Right lung (tissue), 5 donors: ENCODE results near the gene GABRR3. TPM values are rescaled to one million over a fixed set of nuclear protein-coding genes. Genes with fewer than 3 reads are reported as not detected.
A peak's percentile ranks its signal among the peaks of the same experiment; 100 is the strongest.

Experiments
- DNase-seq, 2 donors: peaks; one replicate each; pipeline ENCODE4 v3.0.0-alpha.2; 2013
- polyA plus RNA-seq, 5 donors: library from polyadenylated mRNA; unstranded; fragments of 120-200 nt; gene quantifications; one replicate each; pipeline versions ENCODE4 v1.2.1 to v1.2.3, GENCODE V29; 2013; ENCODE audit warnings: inconsistent platforms in 1 of 5, low replicate concordance in 1 of 5; ENCODE audit not compliant: insufficient read length in 5 of 5, insufficient read depth in 1 of 5

GABRR3 gene
- polyA plus RNA-seq, 5 donors = 0.04 TPM; not detected in 4

DNA sequence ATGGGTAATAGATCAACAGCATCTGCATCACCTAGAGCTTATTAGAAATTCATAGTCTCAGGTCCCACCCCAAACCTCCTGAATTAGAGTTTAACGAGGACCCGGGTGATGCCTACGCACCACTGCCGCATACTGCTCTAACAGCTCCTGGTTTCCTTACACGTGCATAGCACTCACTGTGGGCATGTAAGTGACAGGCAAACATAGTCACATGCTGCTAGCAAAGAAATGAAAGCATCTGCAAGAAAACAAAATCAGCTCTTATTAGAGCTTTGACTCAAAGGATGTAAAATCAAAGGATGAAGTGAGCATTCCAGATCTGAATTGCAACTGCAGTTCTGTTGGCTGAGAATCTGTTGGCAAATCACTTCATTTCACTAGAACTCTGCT, 43.8 kb downstream of the GABRR3 start:
- DNase-seq = no peak

DNA sequence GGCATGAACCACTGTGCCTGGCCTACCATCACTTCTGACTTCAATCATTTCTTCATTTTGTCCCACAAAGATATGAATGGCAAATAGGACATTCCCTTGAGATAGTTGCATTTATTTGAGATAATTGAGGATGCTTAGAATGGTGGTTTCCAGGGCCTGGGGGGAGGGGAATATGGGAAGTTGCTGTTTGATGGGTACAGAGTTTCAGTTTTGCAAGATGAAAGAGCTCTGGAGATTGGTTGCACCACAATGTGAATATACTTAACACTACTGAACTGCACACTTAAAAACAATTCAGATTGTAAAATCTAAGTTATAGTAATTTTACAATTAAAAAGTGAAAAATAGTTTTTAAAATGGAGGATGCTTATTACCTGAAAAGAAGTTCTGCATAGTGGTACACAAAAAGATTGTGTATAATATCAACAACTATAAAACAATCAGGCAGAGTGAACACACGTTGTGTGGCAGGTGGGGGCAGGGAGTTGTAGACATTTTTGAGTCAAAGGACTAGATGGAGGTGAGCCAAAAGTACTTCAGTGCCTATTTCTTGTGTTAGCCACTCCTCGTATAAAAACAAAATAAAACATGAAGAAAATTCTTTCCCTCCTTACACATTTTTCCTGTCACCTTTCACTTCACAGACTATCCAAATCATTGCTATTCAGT, 44.4 kb downstream of the GABRR3 start:
- no peak for DNase-seq

DNA sequence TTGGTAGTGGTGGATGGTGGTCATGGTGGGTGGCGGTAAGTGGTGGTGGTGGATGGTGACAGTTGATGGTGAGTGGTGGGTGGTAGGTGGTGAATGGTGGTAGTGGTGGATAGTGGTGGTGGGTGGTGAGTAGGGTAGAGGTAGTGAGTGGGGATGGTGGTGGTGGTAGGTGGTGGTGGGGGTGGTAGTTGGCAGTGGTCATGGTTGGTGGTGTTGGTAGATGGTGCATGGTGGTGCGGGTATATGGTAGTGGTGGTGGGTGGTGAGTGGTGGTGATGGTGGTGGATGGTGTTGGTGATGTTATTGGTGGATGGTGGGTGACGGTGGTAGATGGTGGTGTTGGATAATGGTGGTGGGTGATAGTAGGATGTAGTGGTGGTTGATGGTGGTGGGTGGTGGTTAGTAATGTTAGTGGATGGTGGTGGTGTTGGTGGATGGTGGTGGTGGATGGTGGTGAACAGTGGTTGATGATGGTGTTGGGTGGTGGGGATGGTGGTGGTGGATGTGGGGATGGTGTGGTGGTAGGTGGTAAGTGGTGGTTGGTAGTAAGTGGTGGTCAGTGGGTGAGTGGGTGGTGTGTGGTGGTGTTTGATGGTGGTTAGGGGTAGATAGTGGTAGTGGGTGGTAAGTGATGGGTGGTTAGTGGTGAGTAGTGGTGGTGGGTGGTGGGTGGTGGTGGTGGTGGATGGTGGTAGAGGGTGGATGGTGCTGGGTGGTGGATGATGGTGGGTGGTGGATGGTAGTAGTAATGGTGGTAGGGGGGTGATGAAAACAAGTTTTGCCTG, 46.1 kb downstream of the GABRR3 start:
- no peak for DNase-seq

DNA sequence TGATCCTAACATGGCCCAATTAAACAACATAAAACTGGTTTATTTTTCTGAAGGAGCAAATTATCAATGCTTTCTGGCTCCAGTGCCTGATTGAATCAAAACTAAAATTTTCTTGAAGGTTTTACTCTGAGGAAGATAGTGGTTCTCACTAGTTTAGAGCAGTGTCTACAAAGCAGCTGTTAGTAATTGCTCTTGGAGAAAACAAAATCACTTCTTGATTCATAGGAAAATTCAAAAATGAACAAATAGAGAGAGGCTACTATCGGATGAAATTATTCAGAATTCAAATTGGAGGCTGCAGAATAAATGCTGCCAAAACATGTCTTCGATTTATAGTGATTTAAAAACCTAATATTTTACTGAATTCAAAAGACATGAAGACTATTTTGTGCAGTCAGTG, 47.8 kb downstream of the GABRR3 start:
- DNase-seq = no peak

DNA sequence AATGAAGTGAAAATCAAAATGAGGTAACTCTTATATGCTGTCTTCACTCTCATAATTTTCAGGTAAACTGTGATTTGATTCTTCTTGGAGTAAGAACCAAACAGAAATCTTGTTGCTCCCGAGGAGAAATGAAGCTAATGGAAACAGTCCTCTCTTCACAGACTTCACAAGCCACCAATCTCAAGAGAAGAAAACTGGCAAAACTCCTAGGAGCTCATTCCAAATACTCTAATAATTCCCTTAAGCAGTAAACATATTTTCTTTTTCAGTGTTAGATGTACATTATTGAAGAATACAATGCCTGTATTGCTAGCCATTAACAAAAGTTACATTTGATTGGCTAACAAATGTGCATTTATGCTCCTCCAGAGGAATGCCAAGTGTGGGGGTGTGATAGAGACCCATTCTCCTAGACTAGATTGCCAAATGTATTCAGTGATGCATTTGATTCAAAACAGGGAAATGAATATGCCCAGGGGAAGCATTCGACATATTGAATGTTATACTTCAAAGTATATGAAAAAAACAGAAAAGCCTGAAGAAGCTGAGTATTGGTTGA, 51.1 kb downstream of the GABRR3 start:
- DNase-seq = no peak

DNA sequence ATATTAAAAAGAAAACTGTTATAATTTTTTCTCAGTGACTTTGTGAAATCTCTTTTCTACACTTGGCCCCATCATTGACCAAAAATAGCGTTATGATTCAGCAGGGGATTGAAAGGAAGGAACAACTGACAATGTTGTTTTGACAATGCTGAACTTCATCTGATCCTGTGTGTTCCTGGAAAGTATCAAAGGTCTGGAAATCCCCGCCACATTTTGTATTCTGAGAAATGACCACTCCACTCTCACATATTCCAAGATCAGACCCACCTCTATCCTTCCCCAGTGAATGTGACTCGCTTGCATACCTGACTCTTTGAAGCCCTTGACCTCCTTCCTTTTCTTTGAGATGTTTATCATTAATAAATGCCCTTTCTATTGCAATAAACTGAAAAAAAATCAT, 53.2 kb downstream of the GABRR3 start:
- DNase-seq = no peak

DNA sequence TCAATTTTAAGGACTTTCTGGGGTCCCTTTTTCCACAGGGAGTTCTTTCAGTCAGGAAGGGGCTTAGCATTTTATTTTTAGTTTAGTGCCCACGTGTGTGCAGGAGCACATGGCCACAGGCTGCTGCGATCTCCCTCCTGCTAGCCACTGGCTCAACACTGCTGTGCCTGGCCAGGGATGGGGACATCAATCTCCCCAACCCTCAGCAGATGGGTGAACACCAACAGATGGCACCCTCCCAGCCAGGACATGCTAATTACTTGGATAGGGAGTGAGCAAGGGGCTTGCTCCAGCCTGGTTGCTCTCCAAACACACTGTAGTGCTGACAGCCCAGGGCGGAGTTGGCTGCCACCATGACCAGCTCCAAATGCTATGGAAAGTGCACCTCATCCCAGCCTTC, 55.5 kb downstream of the GABRR3 start:
- DNase-seq = no peak

DNA sequence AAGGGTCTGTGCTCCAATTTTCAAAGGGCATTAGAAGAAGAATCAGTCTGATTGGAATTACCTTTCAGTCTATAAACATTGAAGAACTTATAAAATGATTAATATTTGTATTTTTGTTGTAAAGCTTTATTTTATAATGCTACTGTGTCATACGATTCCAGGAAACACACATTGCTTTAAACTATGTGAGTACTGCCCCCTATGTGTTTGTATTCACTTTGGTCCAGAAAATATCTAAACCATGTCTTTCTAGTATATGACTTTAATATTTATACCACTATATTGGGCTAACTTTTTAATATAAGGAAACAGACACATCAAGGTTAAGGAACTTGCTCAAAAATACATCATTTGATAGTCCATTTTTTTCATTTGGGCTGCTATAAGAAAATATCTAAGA, 59.6 kb downstream of the GABRR3 start:
- DNase-seq = no peak

DNA sequence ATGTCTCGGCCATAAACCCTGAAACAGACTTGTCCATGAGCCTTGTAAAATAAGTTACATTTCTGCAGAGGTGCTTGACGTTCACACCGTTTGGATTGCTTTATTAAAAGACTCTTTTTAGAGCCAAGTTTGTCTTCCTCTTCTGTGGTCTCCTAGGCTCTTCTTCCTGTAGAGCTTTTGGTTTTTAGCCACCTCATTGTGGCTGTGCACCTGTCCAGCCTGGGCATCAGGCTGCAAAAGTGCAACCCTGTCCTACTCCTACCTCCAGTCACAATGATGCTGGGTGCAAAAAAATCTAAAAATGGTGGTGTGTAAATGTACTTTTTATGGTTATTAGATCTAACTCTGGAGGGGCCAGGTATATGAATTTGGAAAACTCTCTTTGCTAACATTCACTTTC, 60.1 kb downstream of the GABRR3 start:
- DNase-seq = no peak

DNA sequence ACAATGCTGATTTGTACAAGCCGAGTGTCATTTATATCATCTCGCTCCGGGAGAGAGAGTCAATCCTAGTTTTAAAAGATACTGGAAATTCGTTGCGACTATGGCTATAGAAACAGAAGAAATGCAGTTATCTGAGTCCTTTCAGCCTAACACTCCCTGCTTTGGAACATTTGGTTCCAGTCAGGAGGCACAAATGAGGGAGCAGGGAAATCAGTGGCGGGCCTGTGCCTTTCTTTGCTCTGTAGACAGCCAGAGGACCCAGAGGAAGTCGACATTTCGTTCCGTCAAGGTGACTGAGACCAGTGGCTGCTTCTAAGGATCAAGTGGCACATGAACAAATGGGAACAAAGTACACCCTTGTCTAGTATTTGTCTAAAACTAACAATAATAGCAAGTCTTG, 62.1 kb downstream of the GABRR3 start:
- DNase-seq = no peak

DNA sequence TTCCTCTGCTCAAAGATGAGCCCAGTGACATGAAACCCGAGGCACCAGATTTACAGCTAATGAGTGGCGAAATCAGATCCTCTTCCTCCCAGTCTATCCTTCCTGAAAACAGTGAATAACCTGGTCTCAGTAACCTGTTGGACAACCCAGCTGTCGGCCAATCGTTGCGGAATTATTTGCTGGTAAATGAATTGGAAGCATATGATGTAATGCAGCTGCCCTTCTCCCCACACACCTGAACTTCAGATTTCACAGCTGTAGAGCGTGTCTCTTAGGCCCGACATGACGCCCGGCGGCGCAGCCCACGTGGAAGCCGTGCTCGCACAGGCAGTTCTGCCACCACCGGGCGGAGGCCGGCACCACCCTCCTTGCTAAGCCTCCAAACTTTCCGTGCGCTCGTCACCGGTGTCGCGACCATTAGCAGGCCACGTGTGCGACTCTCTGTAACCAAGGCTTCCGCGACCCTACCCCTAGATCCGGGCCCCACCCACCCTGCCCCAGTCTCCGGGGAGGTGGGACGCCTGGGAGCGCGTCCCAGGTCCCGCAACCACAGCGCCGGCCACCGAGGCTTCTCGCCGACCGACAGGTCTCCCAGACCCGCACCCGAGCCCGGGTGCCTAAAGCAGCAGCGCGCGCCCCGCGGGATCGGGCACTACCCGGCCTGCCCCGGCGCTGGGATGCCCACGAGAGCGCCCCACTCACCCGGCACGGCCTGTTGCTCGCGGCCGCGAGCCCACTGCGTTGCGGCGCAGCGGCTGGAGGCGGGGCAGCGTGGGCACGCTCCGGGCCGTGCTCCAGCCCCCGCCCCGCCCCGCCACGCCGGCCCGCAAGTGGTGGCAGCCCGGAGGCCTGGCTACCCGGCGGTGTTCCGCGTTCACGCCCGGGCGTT, 63.2 kb downstream of the GABRR3 start, which contains the start of gene RIOX2:
Gene RIOX2 (minus strand): TSS at position 753 of the 889 bp plus-strand sequence. CDS start 4,838 bp downstream, outside the sequence.
- peak; percentile 59 to 65 for DNase-seq

DNA sequence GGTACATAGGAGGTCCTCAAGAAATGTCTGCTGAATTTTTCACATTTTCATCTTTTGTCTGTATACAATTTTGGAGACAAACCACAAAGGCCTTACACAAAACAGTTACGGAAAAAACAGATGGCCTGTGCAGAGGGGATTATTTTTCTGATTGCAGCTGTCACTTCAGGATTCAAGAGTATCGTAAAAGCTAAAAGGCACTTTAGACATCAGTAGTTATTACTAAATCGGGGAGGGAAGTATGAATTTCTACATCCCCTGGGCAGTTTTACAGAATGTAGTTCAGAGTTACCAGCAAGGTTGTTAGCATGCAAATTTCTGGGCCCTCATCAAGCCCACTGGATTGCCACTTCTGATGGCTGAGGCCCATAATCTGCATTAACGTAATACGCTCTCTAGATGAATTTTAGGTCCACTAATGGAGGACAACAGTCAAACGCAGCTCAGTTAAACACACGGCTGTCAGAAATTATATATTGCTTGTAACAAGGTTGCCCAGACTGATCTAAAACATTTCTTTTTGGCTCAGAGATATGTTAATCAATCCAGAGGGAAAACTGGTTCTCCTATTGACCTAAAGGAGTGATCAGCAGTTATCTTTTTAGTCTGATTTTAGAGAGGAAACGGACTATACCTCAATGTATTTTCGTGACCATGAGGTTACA, 64.0 kb downstream of the GABRR3 start:
- DNase-seq = no peak

DNA sequence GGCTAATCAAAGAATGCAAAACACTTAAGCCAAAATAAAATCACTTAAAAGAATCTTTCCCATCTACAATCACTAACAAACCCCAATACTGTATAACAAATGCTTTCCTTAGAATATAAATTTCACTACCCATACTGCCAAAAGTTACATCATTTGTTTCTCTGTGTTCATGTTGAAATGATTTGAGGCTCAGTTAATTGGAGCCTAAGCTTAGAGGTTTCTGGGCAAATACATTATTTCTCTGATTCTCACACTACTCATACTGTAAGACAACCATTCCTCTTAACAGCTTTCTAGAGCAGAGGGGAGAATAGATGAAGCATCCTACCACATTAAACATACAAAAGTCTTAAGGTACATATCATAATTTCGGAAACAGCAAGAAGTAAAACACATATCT, 65.0 kb downstream of the GABRR3 start:
- no peak for DNase-seq

DNA sequence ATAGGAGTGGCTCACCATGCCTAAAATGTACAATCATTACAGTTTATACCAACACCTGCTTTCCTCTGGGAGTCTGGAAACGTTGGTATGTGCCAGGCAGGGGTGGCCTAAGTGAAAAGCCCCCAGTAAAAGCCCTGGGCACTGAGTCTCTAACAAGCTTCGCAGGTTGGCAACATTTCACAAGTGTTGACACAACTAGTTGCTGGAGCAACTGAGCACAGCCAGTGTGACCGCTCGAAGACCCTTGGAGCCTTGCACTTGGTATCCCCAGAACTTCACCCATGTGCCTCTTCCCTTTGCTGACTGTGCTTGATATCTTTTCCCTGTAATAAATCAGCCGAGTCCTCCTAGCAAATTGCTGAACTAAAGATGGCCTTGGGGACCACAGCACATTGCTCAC, 65.6 kb downstream of the GABRR3 start:
- no peak for DNase-seq

DNA sequence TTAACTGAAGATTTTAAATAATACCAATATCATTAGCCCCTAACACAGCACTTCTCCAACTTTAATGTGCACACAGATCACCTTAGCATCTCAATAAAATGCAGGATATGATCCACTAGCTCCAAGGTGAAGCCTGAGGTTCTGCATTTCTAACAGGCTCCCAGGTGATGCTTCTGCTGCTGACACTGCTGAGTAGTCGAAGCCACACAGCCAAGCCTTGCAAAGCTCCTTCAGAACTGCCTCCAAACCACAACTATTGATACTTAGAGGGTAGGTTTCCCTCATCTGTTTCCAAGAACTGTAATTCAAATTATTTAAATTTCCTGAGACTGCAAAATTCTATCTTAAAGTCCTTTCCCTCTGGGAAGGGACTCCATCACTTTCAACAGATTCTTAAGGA, 66.7 kb downstream of the GABRR3 start:
- DNase-seq = no peak

DNA sequence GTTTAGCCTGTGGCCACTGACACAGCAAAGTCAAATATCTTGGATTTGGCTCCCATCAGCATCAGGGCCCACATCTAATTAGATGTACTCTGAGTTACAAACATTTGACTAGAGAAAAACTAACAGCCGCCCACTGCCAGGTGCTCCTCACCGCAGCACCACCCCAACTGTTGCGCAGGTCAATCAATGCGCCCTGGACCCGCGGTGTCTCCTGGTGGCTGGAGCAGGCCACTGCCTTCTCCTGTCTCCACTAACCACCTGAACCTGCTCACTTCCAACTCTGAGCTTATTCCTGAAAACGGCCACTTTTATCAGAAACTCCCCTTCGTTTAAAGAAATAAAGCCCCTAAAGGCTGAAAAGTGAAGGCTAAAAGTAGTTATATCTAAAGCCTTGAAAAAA, 67.1 kb downstream of the GABRR3 start:
- DNase-seq = no peak

DNA sequence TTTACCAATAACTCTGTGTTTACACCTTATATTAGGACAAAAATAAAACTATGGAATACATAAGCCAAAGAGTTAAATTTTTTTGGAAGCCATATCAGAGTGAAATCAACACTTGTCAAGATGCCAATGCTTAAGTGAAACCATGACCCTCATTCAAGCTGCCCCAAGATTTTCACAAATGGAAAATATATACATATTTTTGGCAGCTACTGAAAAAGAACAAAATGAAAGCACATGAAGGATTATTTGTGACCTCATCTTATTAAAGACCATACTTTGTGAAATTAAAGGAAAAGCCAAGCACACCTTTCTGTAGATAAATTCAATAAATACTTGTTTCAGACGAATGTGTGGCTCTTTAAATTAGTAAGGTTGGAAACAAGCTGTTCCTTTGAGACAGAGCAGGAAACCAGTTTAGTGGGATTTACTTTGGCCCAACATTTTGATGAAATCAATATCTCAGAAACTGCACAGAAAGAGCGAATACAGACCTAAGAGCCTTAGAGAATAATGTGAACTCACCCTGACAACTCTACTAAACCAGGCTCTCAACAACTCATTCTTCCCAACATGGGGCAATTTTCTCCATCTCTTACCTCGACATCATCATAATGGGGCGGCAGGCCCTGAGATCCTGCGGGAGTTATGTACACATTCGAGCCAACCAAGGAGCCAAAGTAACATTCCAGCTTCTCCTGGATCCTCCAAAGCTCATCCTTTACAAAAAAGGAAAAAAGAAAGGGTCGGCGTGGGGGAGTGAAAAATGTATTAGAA, 73.9 kb downstream of the GABRR3 start:
- no peak for DNase-seq

DNA sequence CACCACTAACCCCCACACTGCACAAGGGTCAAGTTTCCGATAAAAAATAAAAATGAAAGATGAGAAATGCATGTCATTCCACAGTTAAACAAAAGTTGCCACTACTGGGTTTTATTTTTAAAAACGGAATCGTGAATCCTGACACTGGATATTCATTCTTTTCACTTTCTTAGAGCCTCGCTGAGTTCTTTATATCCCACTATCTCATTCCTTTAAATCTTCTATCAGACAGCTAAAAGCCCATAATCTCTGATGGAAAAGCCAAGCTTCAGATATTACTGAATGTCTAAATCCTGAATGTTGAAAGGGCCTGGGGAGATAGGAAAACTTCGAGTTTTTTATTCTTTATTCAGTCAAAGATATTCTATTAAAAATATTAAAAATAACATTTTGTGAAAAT, 74.6 kb downstream of the GABRR3 start:
- DNase-seq = no peak

DNA sequence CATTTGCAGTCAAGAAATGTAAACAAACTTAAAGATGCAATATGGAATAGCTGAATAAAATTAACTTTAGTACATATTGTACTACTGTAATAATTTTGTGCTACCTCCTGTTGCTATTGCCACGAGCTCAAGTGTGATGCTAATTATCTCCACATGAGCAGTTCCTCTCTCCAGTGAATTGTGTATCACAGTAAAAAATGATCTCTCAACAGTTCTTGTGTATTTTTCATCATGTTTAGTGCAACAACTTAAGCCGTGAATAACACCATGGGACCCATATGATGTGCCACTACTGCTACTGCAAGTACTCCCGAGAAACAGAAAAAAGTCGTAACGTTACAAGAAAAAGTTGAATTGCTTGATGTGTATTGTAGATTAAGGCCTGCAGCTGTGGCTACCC, 75.2 kb downstream of the GABRR3 start:
- DNase-seq = no peak

DNA sequence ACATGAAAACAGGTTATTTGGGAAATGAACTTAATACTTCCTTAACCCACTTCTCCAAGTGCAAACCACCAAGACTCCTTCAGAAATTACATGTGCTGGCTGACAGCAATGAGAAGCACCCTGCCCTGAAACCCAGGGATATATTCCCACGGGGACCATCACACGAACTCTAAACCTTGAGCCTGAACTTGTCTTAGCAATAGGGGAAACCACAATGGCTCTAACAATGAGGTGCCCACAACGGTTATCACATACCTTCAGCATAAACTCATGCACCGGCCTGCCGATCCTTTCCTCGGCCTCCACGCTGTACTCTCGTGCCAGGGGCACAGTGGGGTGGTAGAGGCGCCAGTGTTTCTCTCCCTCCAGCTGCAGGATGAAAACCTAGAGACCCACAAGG, 76.3 kb downstream of the GABRR3 start:
- DNase-seq = no peak

DNA sequence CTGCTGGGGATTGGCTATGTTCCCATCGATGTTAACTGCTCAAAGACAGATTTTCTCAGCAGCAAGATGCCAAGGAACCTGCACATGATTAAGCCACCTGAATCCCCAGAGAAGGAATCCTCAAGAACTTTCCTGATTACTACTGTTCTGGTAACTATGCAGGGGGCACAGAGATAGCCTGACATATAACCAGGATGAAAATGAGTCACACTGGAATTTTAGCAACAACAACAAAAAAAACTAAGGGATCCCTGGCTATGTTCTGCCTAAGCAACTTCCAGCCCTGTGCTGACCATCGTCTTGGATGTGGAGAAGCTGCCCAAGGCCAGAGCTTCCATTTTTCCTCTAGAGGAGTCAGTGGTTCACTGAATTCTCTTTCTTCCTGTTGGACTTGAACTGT, 76.7 kb downstream of the GABRR3 start:
- no peak for DNase-seq
